Skin of body (tissue), 2 donors: ENCODE data around the gene SLC43A3. TPM values are rescaled to one million over a fixed set of nuclear protein-coding genes. Genes with fewer than 3 reads are reported as not detected.
A peak's percentile ranks its signal among the peaks of the same experiment; 100 is the strongest.

ENCODE experiments used
- DNase-seq: peaks from one replicate; lab custom pipeline; 2025; lab: John Stamatoyannopoulos, UW
- total RNA-seq: library from RNA; depleted of rRNA; stranded (reverse); fragments of >200 nt; gene quantifications from one replicate; pipeline ENCODE4 v1.2.3, GENCODE V29; 2014

The SLC43A3 gene
- 18.3 TPM for total RNA-seq

GRCh38 chr11:57426929-57427726, at the start of gene SLC43A3:
Gene SLC43A3 (minus strand): TSS chr11:57427121. CDS start chr11:57426172, 949 bp downstream.
- DNase-seq, result peak; percentile 77

GRCh38 chr11:57476047-57476756, 49.3 kb upstream of the SLC43A3 start:
- DNase-seq, result no peak

GRCh38 chr11:57475671-57476046, 48.7 kb upstream of the SLC43A3 start:
- DNase-seq, result no peak

GRCh38 chr11:57475191-57475590, 48.3 kb upstream of the SLC43A3 start:
- no peak for DNase-seq

- DNase-seq, result no peak
Observed at GRCh38 chr11:57474803-57475115, 47.8 kb upstream of the SLC43A3 start.

- DNase-seq, result no peak
Observed at GRCh38 chr11:57474017-57474802, 47.3 kb upstream of the SLC43A3 start.

GRCh38 chr11:57473285-57473841, 46.4 kb upstream of the SLC43A3 start:
- no peak for DNase-seq

GRCh38 chr11:57471496-57471895, 44.6 kb upstream of the SLC43A3 start:
- no peak for DNase-seq

- no peak for DNase-seq
Observed at GRCh38 chr11:57469268-57469667, 42.3 kb upstream of the SLC43A3 start.

- no peak for DNase-seq
Observed at GRCh38 chr11:57468276-57468675, 41.4 kb upstream of the SLC43A3 start.

- DNase-seq, result no peak
Observed at GRCh38 chr11:57467508-57468157, 40.7 kb upstream of the SLC43A3 start.

GRCh38 chr11:57466680-57467079, 39.8 kb upstream of the SLC43A3 start:
- no peak for DNase-seq

- no peak for DNase-seq
Observed at GRCh38 chr11:57464539-57465181, 37.7 kb upstream of the SLC43A3 start.

- no peak for DNase-seq
Observed at GRCh38 chr11:57463671-57464538, 37.0 kb upstream of the SLC43A3 start.

GRCh38 chr11:57462597-57462996, 35.7 kb upstream of the SLC43A3 start:
- DNase-seq, result no peak

- no peak for DNase-seq
Observed at GRCh38 chr11:57461841-57462489, 35.0 kb upstream of the SLC43A3 start.

- no peak for DNase-seq
Observed at GRCh38 chr11:57460758-57461749, 34.1 kb upstream of the SLC43A3 start.
